COLO668 (cell line): ENCODE results near the gene BEND6.

ENCODE experiments used
- DNase-seq: peaks from one replicate; lab custom pipeline; 2025; ENCODE audit not compliant: unreplicated experiment; lab: John Stamatoyannopoulos, UW

BEND6 gene, protein sequence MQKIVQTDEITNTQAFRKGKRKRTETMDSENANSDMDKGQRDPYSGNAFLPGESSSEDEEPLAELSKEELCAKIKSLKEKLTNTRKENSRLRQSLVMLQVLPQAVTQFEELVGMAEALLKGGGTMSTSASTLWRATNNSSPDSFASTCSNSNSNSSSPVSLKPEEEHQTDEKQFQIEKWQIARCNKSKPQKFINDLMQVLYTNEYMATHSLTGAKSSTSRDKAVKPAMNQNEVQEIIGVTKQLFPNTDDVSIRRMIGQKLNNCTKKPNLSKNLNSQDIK

DNA sequence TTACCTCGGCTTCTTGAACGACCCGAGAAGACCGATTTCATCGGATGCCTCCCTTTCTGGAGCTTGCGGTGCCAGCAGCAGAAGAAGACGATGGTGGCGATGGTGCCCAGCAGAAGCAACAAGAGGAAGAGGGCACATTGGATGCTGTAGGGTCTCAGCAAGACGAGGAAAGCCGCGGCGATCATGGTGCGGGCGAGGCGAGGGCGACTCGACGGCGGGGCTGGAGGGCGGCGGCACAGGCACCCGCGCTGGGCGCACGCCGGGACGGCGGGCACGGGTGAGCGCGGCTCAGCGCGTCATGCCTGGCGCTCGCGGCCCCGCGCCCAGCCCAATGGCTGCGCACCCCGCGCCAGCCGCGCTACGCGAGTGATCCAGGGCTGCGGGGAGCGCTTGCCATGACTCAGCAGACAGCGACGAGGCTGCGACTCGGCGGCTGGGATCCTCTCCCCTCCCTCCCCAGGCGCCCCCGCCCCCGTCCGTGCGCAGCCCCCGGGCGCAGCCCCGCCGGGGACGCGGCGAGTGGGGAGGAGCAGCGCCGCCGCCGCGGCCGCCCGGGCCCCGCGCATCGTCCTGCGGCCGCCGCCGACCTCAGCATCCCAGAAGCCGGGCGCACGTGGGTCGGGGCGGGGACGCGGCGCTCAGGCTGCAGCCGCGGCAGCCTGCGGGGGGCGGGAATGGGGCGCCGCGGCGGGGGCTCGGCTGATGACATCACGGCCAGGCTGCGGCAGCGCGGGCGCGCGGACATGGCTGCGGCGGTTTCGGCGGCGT is at the start of gene BEND6:
Gene BEND6 (plus strand): TSS at position 705 of the 768 bp plus-strand sequence. CDS start 26,704 bp downstream, outside the sequence.
- DNase-seq, result peak; percentile 78

DNA sequence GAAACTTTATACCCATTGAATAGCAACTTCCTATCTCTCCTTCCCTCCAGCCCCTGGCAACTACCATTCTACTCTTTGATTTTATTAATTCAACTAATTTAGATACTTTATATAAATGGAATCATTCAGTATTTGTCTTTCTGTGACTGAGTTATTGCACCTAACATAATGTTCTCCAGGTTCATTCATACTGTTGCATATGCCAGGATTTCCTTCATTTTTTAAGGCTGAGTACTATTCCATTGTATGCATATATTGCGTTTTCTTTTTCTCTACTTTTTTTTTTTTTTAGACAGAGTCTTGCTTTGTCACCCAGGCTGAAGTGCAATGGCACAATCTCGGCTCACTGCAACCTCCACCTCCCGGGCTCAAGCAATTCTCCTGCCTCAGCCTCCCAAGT is 49.5 kb upstream of the BEND6 start:
- no peak for DNase-seq

DNA sequence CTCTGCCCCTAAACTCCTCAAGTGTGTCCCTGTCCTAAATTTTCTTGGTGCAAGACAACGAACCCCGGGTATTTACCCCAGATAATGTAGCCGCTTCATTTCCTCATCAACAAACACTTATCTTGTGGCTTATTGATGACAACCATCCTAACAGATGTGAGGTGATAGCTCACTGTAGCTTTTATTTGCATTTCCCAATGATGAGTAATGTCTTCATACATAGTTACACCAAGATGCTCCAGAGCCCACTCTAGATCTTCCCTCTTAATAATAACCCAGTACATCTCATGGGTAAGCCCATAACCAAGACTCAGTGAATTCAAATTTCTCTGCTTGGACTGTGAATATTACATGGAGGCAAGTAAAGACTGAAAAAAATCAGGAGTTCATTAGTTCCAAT is 48.2 kb upstream of the BEND6 start:
- DNase-seq, result no peak

DNA sequence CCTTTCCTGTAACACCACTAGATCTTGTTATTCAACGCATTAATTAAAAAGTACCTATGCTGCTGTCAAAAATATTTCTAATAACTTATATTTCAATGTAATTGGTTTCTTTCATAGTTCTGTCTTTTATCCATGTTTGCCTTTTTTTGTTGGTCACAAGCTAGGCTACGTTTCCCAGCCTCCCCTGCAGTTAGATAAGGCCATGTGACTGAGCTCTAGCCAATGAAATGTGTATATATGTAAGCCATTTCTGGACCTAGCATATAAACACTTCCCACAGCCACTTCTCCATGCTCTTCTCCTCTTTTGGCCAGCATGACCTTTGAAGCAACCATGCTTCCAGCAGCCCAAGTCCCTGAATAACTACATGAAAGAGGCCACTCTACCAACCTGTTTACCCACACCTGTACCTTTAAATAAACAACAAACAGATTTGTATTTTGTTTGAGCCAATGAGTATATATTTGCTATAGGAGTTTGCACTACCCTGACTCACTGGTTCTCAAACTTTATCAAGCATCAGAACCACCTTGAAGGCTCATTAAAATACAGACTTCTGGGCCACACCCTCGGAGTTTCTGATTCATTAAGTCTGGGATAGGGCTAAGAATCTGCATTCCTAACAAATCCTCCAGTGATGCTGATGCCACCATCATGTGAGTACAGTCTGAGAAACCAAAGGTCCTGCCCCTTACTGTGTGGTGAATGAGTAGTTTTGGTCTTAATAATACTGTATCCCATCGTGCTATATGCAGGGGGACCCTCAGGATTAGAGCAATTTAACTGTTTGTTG is 45.6 kb upstream of the BEND6 start:
- DNase-seq, result no peak

DNA sequence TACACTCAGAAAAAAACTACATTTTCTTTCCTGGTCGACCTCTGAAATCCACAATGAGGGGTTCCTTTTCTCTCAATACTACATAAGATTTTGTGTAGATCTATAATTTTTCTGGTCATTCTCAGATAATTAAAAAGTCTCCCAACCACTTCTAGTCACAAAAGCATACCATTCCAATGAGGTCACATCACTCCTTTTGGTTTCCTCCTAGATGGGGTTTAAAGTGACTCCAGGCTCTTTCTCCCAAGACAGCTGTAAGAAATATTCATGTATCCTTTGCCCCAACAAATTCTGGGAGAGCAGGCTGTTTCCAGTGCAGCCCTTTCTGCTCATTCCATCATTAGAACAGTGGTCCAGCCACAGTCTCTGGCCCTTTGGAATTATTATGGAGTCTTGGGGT is 43.1 kb upstream of the BEND6 start:
- no peak for DNase-seq

DNA sequence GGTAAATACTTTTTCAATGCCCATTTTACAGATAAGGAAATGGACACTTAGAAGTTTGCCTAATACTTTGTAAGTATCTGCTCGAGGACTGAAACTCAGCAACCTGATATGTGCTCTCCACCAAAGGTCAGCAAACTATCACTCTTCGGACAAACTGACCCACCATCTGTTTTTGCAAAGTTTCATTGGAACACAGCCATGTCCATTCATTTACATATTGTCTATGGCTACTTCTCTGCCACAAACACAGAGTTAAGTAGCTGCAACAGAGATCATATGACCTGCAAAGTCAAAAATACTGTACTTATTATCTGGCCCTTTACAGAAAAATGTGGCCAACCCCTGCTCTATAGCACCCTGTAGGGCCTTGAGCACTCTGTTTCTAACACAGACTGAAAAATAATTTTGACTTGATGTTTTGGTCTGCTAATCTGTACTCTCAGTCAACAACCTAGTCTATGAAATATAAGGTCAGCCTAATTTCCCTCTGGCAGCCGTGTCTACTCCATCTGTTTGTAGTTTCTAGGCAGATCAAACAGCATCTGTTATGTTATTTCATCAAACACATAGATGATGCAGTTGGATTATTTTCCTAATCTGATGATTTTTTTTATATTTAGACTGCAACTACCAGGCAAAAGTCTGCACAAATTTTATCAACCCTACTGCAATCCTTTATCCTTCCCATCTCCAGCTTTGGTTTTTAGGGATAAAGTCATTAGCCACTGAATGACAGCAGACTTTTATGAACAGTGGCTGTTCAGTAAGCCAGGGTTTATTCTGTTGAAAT is 41.4 kb upstream of the BEND6 start:
- DNase-seq, result no peak

DNA sequence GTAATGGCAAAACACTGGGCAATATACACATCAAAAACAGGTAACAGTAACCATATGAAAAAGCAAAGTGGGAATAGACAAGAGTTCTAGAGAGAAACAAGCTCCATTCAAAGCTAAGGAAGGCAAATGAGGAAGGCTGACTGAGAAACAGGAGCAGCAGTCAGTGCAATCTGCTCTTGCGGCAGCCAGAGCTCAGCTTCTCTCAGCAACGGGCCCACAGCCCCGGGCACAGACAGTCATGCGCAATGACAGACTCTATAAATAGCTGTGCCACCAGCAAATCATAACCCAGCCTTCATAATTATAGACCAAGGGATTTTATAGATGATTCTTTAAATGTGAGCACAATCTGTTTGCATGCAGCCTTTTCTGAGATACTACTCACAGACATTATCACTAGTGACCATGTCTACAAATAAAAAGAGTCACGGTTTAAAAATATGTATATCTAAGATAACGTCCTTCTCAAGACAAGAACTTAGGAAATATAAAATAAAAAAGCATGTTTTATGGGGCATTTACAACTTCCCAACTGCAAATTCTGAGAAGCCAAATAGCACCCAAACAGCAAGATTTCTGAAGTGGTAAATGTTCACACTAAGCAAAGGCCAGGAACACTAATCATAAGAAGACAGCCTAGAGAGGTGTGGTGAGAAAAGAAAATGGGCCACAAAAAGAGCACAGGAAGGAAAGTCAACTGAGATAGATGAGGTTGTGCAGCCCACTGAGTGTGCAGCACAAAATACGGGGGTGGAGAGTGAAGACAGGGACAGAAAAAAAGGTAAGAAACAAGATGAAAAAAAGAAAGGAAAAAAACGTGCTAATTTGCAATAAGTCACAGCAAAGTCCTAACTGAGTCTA is 39.9 kb upstream of the BEND6 start:
- DNase-seq, result no peak

DNA sequence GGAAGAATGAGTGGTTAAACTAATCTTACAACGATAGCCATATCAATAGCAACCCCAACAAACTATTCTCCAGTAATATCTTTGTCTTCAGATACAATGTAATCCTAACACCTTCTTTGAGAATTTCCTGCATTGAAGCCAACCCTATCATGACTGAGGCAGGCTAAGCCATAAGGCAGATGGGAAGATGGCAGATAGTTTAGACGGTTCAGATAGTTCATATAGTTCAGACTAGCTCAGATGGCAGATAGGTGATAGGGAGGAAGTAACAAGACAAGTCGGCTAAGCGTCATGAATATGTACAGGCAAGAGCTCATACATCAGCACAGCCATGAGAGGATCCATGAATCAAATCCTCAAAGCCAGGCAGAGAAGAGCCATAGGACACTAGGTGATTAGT is 39.1 kb upstream of the BEND6 start:
- no peak for DNase-seq

DNA sequence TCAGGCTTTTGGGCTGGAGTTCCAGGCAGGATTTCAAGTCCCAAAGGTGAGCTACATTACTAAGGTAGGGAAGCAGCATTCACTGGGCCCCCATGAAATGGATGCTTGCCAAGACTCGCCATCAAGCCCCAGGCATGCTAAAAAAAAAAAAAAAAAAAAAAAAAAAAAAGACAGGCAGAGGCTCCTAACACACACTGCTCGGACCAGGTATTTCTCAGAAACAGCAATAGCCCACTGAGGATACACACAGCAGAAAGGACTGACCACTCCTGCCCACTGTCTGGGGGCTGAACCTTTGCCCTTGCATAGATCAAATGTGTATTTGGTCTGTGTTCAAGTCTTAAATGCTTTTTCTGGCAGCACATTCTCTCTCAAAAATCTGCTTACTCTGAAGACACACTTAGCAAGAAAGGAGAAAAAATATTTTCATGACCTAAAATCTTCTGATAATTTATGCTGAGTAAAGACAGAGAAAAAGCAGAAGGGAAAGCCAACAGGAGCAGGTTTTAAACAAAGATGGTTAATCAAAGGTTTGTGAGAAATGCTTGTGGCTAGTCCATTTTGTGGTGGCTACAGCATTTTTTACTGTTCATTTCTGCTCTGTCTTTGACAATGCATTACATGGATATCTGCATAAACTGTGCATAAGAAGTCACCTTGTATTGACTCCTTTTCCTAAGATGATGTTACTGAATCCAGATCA is 37.9 kb upstream of the BEND6 start:
- no peak for DNase-seq

DNA sequence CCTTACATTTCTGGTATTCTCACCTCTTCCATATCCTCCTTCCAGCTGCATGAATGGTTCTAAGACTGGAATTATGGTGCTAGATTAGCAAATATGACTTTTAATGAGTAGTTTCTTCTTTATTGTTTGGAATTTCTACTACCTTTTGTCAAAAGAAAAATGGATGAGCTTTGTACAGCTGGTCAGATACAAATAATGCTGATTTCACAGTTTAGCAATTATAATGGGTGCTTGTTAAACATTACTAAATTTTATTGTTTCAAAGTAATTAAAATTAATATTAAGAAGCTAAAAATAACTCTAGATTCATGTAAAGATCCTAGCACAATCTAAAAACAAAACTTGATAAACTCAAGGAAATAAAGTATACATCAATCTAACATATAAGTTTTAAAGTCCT is 32.3 kb upstream of the BEND6 start:
- DNase-seq, result no peak

DNA sequence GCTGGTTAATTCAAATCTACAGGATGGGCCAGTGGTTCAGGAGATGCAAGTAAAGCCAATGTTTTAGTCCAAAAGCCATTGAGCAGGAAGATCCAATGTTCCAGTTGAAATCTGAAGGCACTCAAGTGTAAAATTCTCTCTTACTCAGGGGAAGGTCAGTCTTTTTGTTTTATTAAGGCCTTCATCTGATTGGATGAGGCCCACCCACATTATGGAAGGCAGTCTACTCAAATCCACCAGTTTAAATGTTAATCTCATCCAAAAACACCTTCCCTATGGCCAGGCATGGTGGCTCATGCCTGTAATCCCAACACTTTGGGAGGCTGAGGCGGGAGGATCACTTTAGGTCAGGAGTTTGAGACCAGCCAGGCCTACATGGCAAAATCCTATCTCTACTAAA is 31.3 kb upstream of the BEND6 start:
- DNase-seq, result no peak

DNA sequence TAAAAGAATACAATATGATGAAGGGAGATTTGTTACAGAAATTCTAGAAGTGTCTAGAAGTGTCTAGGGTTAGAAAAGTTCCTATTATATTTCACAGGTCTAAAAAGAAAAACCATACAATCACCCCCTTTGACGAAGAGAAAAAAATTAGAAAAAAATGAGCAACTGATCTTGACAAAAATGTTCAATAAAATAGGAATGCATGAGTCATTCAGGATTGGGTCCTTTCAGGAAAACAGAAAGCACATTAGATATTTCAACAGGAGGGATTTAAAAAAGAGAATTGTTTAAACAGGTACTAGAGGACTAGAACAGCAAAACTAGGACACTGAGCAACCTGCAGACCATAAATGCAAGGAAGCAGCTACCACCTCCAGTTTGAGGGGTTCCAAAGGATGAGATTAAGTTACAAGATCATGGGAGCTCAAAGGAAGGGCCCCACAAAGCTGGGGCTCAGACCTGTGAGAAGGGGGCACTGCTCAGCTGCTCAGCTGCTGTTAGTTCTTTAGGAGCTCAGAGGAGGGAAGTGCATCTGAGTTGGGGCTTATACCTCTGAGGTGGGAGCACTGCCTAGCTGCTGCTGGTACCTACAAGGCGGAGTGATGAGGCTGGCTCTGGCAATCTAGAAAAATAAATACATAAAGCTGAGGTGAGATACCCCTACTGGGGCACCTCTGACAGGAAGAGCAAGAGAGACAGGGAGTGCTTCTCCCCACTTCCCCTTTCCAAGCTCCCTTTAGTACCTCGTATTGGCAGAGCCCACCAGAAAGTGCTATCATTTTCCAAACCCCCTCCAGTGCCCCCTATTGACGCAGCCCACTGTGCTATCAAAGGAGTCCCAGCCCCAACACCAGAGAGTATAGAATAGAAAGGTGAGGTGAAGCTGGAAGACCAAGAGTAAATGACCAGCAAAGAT is 27.1 kb upstream of the BEND6 start:
- no peak for DNase-seq

DNA sequence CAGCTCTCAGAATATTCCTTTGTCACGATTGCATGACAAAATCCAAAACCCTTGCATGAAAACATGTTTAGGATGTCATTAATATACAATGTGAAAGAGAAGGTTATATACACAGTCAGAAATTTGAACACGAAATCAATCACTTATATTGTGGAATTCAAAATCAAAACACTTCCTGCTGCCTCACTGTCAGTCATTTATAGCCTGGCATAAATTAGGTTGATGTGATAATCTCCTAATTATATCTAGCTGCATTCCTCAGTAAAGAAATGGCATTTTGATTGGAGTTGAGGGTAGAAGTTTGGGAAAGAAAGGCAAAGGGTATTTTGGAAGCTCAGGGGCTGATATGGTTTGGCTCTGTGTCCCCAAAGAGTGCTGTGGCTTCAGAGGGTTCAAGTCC is 24.1 kb upstream of the BEND6 start:
- no peak for DNase-seq

DNA sequence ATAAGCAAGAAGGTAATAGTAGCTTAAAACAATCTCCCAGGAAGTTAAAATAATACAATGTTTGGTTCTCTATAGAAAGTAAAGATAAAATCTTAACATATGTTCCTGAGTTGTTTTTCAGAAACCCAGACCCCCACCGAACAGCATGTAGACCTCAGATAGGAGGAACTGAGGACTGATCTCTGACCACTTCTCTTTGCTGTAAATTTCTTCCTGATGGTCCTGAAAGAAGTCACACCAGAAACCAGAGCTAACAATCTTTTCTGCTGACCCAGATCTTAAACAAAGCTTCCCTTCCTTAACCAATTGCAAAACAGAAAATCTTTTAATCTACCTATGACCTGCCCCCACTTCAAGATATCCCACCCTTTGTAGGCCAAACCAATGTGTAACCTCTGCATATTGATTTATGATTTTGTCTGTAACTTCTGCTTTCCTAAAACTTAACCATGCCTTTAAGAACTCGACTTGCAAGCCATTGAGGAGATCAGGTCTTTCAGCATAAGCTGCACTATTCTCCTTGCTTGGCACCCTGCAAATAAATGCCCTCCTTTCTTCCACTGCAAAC is 21.9 kb upstream of the BEND6 start:
- no peak for DNase-seq

DNA sequence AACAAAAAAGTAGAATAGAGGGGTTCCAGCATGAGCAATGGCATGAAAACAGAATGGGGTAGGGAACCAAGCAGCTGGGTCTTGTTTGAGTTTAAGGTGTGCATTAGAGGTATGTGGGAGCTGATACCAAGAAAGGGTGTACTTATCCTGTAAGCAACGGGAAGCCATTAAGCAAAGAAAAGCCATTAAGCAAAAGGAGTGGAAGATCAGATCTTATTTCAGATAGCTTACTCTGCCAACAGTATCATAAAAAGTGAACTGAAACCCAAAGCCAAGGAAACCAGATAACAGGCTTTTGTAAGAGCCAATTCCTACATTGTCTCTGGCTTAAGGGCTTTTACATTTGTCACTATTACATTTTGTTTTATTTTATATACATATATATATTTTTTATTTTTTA is 21.3 kb upstream of the BEND6 start:
- no peak for DNase-seq

DNA sequence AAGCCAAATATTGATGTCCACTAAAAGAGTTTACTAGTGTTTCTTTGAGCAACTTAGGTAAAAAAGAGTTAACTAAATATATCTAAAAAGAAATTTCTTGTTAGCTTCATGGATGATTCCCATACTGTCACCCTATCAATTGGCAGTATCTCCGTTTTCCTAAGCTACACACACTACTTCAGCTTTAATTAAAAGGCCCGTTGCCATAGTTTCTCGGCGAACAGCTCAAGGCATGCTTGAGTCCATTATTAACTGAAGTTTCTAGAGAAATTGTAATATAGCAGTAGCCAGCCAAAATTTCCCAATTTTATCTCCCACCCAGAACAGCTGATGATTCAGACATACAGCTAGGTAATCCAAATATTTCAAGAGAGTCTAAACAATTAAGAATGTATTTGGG is 20.0 kb upstream of the BEND6 start:
- DNase-seq, result no peak

DNA sequence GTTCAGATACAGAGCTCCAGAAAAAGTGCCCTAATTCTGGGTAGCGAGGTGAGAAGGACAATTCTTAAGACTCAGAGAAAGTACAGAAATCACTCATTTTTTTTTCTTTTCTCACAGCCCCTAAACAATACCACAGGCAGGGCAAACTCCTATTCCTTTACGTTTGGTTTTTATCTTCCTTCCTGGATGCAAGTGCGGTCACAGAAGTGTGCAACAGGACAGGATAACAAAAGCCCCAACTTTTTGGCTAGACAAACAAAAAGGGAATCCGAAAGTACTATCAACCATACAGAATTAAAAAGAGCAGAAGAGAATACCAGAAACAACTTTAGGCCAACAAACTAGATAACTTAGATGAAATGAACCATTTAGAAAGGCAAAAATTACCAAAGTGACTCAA is 18.4 kb upstream of the BEND6 start:
- no peak for DNase-seq

DNA sequence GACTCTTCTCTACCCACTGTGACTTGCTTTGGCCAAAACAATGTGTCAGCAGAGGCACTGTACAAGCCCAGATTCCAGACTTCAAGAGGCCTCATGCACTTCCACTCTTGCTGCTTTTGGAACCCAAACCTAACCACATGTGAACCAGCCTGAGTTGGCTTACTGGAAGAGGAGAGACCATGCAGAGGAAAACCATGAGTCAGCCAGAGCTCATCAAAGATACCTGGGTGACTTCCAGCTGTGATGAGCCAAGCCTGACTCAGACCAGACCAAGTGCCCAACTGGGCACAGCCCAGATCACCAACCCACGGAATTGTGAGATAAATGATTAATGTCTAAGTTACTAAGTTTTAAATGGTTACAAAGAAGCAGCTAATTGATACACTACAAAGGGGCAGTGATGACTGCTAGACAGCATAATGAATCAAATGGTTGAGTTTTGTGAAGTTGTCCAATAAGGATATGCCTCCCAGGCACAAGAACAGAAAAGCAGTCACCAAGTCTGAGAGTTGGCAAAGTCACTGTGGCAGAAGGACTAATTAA is 16.2 kb upstream of the BEND6 start:
- no peak for DNase-seq
